Neural cell (in vitro differentiated cells): ENCODE measurements around the gene PEX3. TPM values are rescaled to one million over a fixed set of nuclear protein-coding genes. Genes with fewer than 3 reads are reported as not detected.

Experiments
- H2AFZ ChIP-seq: fragments of 200-600, 300-800 bp; sonication (generic), shearing (Covaris generic); 2 replicates; pipeline ENCODE4 v1.6.0; 2014; ENCODE audit warnings: low read depth, mild to moderate bottlenecking, antibody characterized with exemption, low read length, moderate library complexity
- H3F3A ChIP-seq: fragments of 200-600 bp; shearing (Covaris generic); 2 replicates; pipeline ENCODE4 v1.6.1; 2016; ENCODE audit warnings: mild to moderate bottlenecking, moderate library complexity, mixed read lengths, antibody characterized with exemption, low read length; ENCODE audit not compliant: insufficient read depth, poor library complexity, severe bottlenecking
- H3K27ac ChIP-seq: fragments of 200-600, 300-800 bp; sonication (generic), shearing (Covaris generic); 2 replicates; pipeline ENCODE4 v1.5.1; 2014; ENCODE audit warnings: mild to moderate bottlenecking, low read length, moderate library complexity
- H3K27me3 ChIP-seq: fragments of 300-800, 200-600 bp; sonication (generic), shearing (Covaris generic); 2 replicates; pipeline ENCODE4 v1.6.0; 2014; ENCODE audit warnings: mild to moderate bottlenecking, low read depth, low read length, moderate library complexity; ENCODE audit not compliant: insufficient read depth
- H3K36me3 ChIP-seq: fragments of 300-800, 200-600 bp; sonication (generic), shearing (Covaris generic); 2 replicates; pipeline ENCODE4 v1.5.1; 2014; ENCODE audit warnings: mild to moderate bottlenecking, antibody characterized with exemption, low read length, moderate library complexity; ENCODE audit not compliant: insufficient read depth
- H3K4me2 ChIP-seq: fragments of 300-800, 200-600 bp; sonication (generic), shearing (Covaris generic); 2 replicates; pipeline ENCODE4 v1.6.0; 2014; ENCODE audit warnings: mild to moderate bottlenecking, low read length
- H3K4me3 ChIP-seq: fragments of 300-800, 200-600 bp; sonication (generic), shearing (Covaris generic); 2 replicates; pipeline ENCODE4 v1.5.1; 2014; ENCODE audit warnings: mild to moderate bottlenecking, low read length, moderate library complexity
- H3K79me2 ChIP-seq: fragments of 200-600 bp; shearing (Covaris generic); replicated peaks from 2 replicates; pipeline ENCODE4 v1.6.0; 2014; ENCODE audit warnings: mild to moderate bottlenecking, low read length, moderate library complexity; ENCODE audit not compliant: insufficient read depth
- H3K9ac ChIP-seq: fragments of 300-800, 200-600 bp; sonication (generic), shearing (Covaris generic); 2 replicates; pipeline ENCODE4 v1.6.1; 2016; ENCODE audit warnings: mild to moderate bottlenecking, low read length, mixed read lengths
- H3K9me2 ChIP-seq: fragments of 200-600 bp; shearing (Covaris generic); 2 replicates; pipeline ENCODE4 v1.6.1; 2016; ENCODE audit warnings: mild to moderate bottlenecking, low read length, mixed read lengths; ENCODE audit not compliant: insufficient read depth
- H3K9me3 ChIP-seq: fragments of 200-600, 300-800 bp; sonication (generic), shearing (Covaris generic); 2 replicates; pipeline ENCODE4 v1.6.1; 2016; ENCODE audit warnings: mild to moderate bottlenecking, mixed run types, low read length, moderate library complexity, mixed read lengths
- H4K20me1 ChIP-seq: fragments of 200-600 bp; shearing (Covaris generic); 2 replicates; pipeline ENCODE4 v1.6.1; 2016; ENCODE audit warnings: mild to moderate bottlenecking, mixed run types; ENCODE audit not compliant: insufficient read depth
- CTCF ChIP-seq: fragments of 450-650 bp; IDR thresholded peaks from 2 replicates; pipeline ENCODE4 v1.5.1; 2014; ENCODE audit warnings: antibody characterized with exemption, mild to moderate bottlenecking, moderate library complexity; ENCODE audit not compliant: poor library complexity, severe bottlenecking
- EP300 ChIP-seq: fragments of 450-650 bp; conservative IDR thresholded peaks from 2 replicates; pipeline ENCODE4 v1.6.1; 2014; ENCODE audit warnings: antibody characterized with exemption, mild to moderate bottlenecking, moderate library complexity; ENCODE audit not compliant: poor library complexity, severe bottlenecking
- EZH2 ChIP-seq: fragments of 200-600, 300-800 bp; shearing (Covaris generic), sonication (generic); IDR thresholded peaks from 2 replicates; pipeline ENCODE4 v1.6.1; 2014; ENCODE audit warnings: antibody characterized with exemption, low read length, borderline replicate concordance, mild to moderate bottlenecking; ENCODE audit not compliant: insufficient read depth, poor library complexity, severe bottlenecking
- MXI1 ChIP-seq: fragments of 450-650 bp; conservative IDR thresholded peaks from 2 replicates; pipeline ENCODE4 v1.6.1; 2014; ENCODE audit warnings: antibody characterized with exemption, mild to moderate bottlenecking; ENCODE audit not compliant: poor library complexity, severe bottlenecking
- POLR2AphosphoS5 ChIP-seq: IDR thresholded peaks from 2 replicates; pipeline ENCODE4 v1.6.1; 2012
- RAD21 ChIP-seq: fragments of 450-650 bp; conservative IDR thresholded peaks from 2 replicates; pipeline ENCODE4 v1.6.1; 2014; ENCODE audit warnings: antibody characterized with exemption, mild to moderate bottlenecking, moderate library complexity
- REST ChIP-seq: IDR thresholded peaks from 2 replicates; pipeline ENCODE4 v1.6.1; 2012; ENCODE audit warnings: borderline replicate concordance
- SMC3 ChIP-seq: fragments of 450-650 bp; conservative IDR thresholded peaks from 2 replicates; pipeline ENCODE4 v1.6.1; 2014; ENCODE audit warnings: antibody characterized with exemption, mild to moderate bottlenecking, moderate library complexity; ENCODE audit not compliant: poor library complexity
- TAF1 ChIP-seq: IDR thresholded peaks from 2 replicates; pipeline ENCODE4 v1.6.1; 2012; ENCODE audit warnings: low read depth
- polyA plus RNA-seq: library from polyadenylated mRNA; depleted of rRNA; stranded (reverse); fragments of >200 nt; gene quantifications from 2 replicates; pipeline ENCODE4 v1.2.3, GENCODE V29; 2014

PEX3 gene
- polyA plus RNA-seq, 1 donor from 2014 or later = 37.9 TPM

GRCh38 chr6:143432588-143432987, 18.0 kb upstream of the PEX3 start:
- H3K4me2 ChIP-seq = no peak overlapping the region
- no peaks in the 10 kb centered on the region for H3K27me3 ChIP-seq
- H3K27ac ChIP-seq = no peak overlapping the region
- no peak overlapping the region for H2AFZ ChIP-seq
- no peaks in the 10 kb centered on the region for H3F3A ChIP-seq
- no peaks in the 10 kb centered on the region for H3K9me3 ChIP-seq
- H3K4me3 ChIP-seq = no peak overlapping the region
- H3K79me2 ChIP-seq = no peaks in the 10 kb centered on the region
- TF ChIP-seq REST (no peak), TAF1 (no peak), RAD21 (no peak), SMC3 (no peak), MXI1 (no peak), EP300 (no peak), EZH2 (no peak), POLR2AphosphoS5 (no peak), CTCF (no peak)
- no peaks in the 10 kb centered on the region for H3K9me2 ChIP-seq
- H4K20me1 ChIP-seq = no peaks in the 10 kb centered on the region
- no peaks in the 10 kb centered on the region for H3K36me3 ChIP-seq
- H3K9ac ChIP-seq = no peak overlapping the region

- Histone ChIP-seq H3K27ac (no peak overlapping the region), H3K36me3 (no peaks in the 10 kb centered on the region), H3K4me2 (no peak overlapping the region), H3K4me3 (no peak overlapping the region), H3K9me2 (no peaks in the 10 kb centered on the region), H3K79me2 (no peaks in the 10 kb centered on the region), H2AFZ (no peak overlapping the region), H3K9ac (no peak overlapping the region), H4K20me1 (no peaks in the 10 kb centered on the region), H3K27me3 (no peaks in the 10 kb centered on the region), H3F3A (no peaks in the 10 kb centered on the region), H3K9me3 (no peaks in the 10 kb centered on the region)
- TF ChIP-seq REST (no peak), POLR2AphosphoS5 (no peak), SMC3 (no peak), MXI1 (no peak), CTCF (no peak), RAD21 (no peak)
Measured at GRCh38 chr6:143441010-143441409, 9.6 kb upstream of the PEX3 start.
